ENCODE data around the gene KIAA0586. TPM values are rescaled to one million over a fixed set of nuclear protein-coding genes. Genes with fewer than 3 reads are reported as not detected.
A peak's percentile ranks its signal among the peaks of the same experiment; 100 is the strongest.

The KIAA0586 gene
- polyA plus RNA-seq, 1 of the 3 experiments (the other 2 are of a cell fraction): 7.5 TPM

GRCh38 chr14:58491593-58491992, 64.1 kb downstream of the KIAA0586 start:
- no peaks in the 10 kb centered on the region for H4K20me1 ChIP-seq (ENCODE audit: insufficient read depth)
- no peak overlapping the region; a peak in 1 of 4 replicates for H3K27ac ChIP-seq (ENCODE audit: low read depth in 2 of 2, low read length in 1 of 2)
- H3K36me3 ChIP-seq (replicated peaks in 1 of 2; ENCODE audit: control insufficient read depth in 1 of 2, insufficient read depth in 2 of 2, low read length in 1 of 2): peaks cover 36 to 53% of the 10 kb centered on the region in 2 experiments
- 0 out of 4 replicates have a peak, but pooled peaks cover 0 to 11% of the 10 kb centered on the region in 2 experiments for H3K4me1 ChIP-seq (ENCODE audit: control insufficient read depth in 1 of 2, insufficient read depth in 2 of 2, low read depth in 1 of 2, low read length in 1 of 2)
- peak overlapping the region; percentile 32 for H3K4me2 ChIP-seq
- no peak overlapping the region for H3K9ac ChIP-seq
- H3K9me2 ChIP-seq: no peaks in the 10 kb centered on the region
- H3K9me3 ChIP-seq: no peaks in the 10 kb centered on the region
- DNase-seq: no peak
- 93% methylated on average over 1 of the region's 1 CpG for WGBS (ENCODE audit: low lambda C conversion rate)
- ChIA-PET CTCF (interaction anchor here (1.6 to 4.9 kb wide), 3 partner anchors 10 to 148 kb away, joined by 3 to 23 read pairs (median 4); no protein-coding TSS in a partner anchor), POLR2A (no interaction called here)
- no peak overlapping the region for H3K4me3 ChIP-seq (ENCODE audit: low read depth in 2 of 2, low read length in 1 of 2)
- no peaks in the 10 kb centered on the region for H3K79me2 ChIP-seq (ENCODE audit: insufficient read depth)
- no peaks in the 10 kb centered on the region for H3K27me3 ChIP-seq (ENCODE audit: insufficient read depth)
- no peak overlapping the region for H2AFZ ChIP-seq (ENCODE audit: low read depth)
- TF ChIP-seq, protein P1, sequence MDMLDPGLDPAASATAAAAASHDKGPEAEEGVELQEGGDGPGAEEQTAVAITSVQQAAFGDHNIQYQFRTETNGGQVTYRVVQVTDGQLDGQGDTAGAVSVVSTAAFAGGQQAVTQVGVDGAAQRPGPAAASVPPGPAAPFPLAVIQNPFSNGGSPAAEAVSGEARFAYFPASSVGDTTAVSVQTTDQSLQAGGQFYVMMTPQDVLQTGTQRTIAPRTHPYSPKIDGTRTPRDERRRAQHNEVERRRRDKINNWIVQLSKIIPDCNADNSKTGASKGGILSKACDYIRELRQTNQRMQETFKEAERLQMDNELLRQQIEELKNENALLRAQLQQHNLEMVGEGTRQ (IDR thresholded peaks at IDR 0.05; ENCODE audit: borderline replicate concordance, low read depth, low read length): no peak
- peaks cover 13% of the 10 kb centered on the region for H3F3A ChIP-seq (replicated peaks; ENCODE audit: insufficient read depth)

- Histone ChIP-seq H2AFZ (ENCODE audit: low read depth) (no peak overlapping the region), H3K36me3 (replicated peaks in 1 of 2; ENCODE audit: control insufficient read depth in 1 of 2, insufficient read depth in 2 of 2, low read length in 1 of 2) (peaks cover 32 to 50% of the 10 kb centered on the region in 2 experiments), H3K9ac (no peak overlapping the region), H4K20me1 (ENCODE audit: insufficient read depth) (no peaks in the 10 kb centered on the region), H3K27ac (ENCODE audit: low read depth in 2 of 2, low read length in 1 of 2) (no peak overlapping the region; a peak in 1 of 4 replicates), H3K4me3 (ENCODE audit: low read depth in 2 of 2, low read length in 1 of 2) (no peak overlapping the region), H3F3A (replicated peaks; ENCODE audit: insufficient read depth) (peaks cover 13% of the 10 kb centered on the region), H3K4me1 (ENCODE audit: control insufficient read depth in 1 of 2, insufficient read depth in 2 of 2, low read depth in 1 of 2, low read length in 1 of 2) (0 out of 4 replicates have a peak, but pooled peaks cover 0 to 11% of the 10 kb centered on the region in 2 experiments), H3K79me2 (ENCODE audit: insufficient read depth) (no peaks in the 10 kb centered on the region), H3K27me3 (ENCODE audit: insufficient read depth) (no peaks in the 10 kb centered on the region), H3K4me2 (no peak overlapping the region), H3K9me2 (no peaks in the 10 kb centered on the region), H3K9me3 (no peaks in the 10 kb centered on the region)
- ChIA-PET CTCF (interaction anchor here (1.6 to 4.9 kb wide), 2 partner anchors 9 to 23 kb away, joined by 3 to 23 read pairs; no protein-coding TSS in a partner anchor), POLR2A (no interaction called here)
- DNase-seq: no peak
- WGBS (ENCODE audit: low lambda C conversion rate): 84% methylated on average over 1 of the region's 1 CpG
- no peak for TF ChIP-seq TCF12 (IDR thresholded peaks at IDR 0.05)
These were observed 64.5 kb downstream of the KIAA0586 start for GRCh38 chr14:58492044-58492443.

- Histone ChIP-seq H3K27ac (ENCODE audit: low read depth in 2 of 2, low read length in 1 of 2) (no peak overlapping the region), H3K9me3 (no peaks in the 10 kb centered on the region), H3K4me2 (no peak overlapping the region), H4K20me1 (ENCODE audit: insufficient read depth) (no peaks in the 10 kb centered on the region), H3K27me3 (ENCODE audit: insufficient read depth) (no peaks in the 10 kb centered on the region), H2AFZ (ENCODE audit: low read depth) (no peak overlapping the region), H3K79me2 (ENCODE audit: insufficient read depth) (no peaks in the 10 kb centered on the region), H3K9me2 (no peaks in the 10 kb centered on the region), H3F3A (replicated peaks; ENCODE audit: insufficient read depth) (peaks cover 8% of the 10 kb centered on the region), H3K4me3 (ENCODE audit: low read depth in 2 of 2, low read length in 1 of 2) (no peak overlapping the region), H3K36me3 (replicated peaks in 1 of 2; ENCODE audit: control insufficient read depth in 1 of 2, insufficient read depth in 2 of 2, low read length in 1 of 2) (peaks cover 21 to 22% of the 10 kb centered on the region in 2 experiments), H3K4me1 (ENCODE audit: control insufficient read depth in 1 of 2, insufficient read depth in 2 of 2, low read depth in 1 of 2, low read length in 1 of 2) (no peaks in the 10 kb centered on the region), H3K9ac (no peak overlapping the region)
- DNase-seq: peak; percentile 37
- CTCF ChIA-PET: interaction anchor here (0.5 to 3.5 kb wide), 98 partner anchors 10 to 1075 kb away, joined by 3 to 93 read pairs (median 4); partner anchors contain the start of genes DACT1 and TOMM20L
- 39% methylated on average over 3 of the region's 3 CpGs for WGBS (ENCODE audit: low lambda C conversion rate)
- POLR2A ChIA-PET: no interaction called here
- TF ChIP-seq RAD21 (IDR thresholded peaks at IDR 0.05; ENCODE audit: low read length) (peak; percentile 97), SMC3 (IDR thresholded peaks at IDR 0.05; ENCODE audit: low read depth, low read length) (peak; percentile 87), FOXJ3 (CRISPR knock-in tag; IDR thresholded peaks at IDR 0.05) (no peak), CTCF (IDR thresholded peaks at IDR 0.05) (peak; percentile 95), NRF1 (IDR thresholded peaks at IDR 0.05; ENCODE audit: low read depth, low read length) (no peak), JUND (IDR thresholded peaks at IDR 0.05) (no peak)
These were observed 73.8 kb downstream of the KIAA0586 start for GRCh38 chr14:58501214-58501816.
